HG03175 (cell line): ENCODE data around the gene AP5M1.
"Not testable (repeated sequence)": the region's sequence is repeated elsewhere in the genome, so short reads cannot be mapped to it uniquely, and the experiment has no call there.

Source experiments
- ATAC-seq: cut with Tn5 transposase; IDR thresholded peaks from one replicate; pipeline ENCODE4 v1.9.1; 2021; ENCODE audit warnings: mild to moderate bottlenecking, moderate library complexity; ENCODE audit not compliant: unreplicated experiment

AP5M1 gene

DNA sequence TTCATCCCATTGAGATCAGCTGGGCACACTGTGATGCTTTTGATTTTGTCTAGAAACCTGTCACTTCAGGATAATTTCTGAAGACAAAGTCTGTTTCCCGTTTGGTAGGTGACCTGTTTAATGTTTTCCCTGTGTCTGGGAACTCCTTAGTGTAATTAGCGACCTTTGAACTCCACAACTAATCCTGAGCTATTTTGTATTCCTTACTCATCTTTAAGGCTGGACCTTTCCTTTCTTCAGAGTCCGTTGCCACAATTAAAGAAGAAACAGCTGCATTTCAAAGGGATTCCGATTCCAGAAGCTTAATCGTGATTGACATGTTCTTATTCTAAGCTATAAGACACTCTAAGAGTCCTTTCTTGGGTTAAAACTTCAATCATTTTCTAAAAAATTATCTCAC lies 22.0 kb downstream of the AP5M1 start:
- no peak for ATAC-seq

DNA sequence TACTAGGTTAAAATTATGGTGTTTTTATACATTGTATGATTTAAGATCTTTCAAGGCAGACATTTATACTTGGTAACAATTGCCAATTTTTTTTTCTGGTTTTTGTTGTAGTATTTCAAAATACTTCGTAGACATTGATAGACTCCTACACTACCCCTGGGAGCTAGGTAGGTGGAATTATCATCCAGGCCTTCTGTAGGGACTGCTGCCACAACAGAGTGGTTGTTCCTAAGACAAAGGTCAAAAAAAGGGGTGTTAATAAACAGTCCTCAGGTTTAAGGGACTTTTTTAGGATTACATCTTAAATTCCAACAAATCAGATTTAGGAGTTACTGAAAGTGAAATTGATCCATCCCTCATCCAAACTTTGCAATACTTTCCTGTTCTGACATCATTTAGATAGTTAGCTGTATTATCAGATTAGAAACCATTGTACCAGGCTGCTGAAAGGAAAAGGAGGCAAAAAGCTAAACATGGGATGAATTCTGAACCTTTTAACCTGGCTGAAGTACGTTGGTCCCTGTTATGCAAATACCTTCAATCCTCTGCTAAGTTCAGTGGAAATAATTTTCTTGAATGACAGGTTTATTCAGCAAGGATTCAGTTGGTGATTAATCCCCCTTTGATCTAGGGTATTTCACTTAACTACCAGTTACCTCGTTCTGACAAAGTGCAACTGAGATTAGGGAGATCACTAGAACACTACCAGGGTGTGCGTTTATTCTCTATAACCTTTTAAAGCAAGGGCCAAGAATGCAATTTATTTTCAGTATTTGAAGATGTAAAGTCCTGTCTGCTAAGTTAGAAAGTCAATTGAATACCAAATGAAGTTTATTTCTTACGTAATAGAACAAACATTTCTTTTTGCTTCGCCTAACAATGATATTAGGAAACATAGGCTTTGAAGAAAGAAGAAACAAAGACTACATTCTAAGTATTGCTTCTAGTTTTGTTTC lies 23.2 kb downstream of the AP5M1 start:
- no peak for ATAC-seq

DNA sequence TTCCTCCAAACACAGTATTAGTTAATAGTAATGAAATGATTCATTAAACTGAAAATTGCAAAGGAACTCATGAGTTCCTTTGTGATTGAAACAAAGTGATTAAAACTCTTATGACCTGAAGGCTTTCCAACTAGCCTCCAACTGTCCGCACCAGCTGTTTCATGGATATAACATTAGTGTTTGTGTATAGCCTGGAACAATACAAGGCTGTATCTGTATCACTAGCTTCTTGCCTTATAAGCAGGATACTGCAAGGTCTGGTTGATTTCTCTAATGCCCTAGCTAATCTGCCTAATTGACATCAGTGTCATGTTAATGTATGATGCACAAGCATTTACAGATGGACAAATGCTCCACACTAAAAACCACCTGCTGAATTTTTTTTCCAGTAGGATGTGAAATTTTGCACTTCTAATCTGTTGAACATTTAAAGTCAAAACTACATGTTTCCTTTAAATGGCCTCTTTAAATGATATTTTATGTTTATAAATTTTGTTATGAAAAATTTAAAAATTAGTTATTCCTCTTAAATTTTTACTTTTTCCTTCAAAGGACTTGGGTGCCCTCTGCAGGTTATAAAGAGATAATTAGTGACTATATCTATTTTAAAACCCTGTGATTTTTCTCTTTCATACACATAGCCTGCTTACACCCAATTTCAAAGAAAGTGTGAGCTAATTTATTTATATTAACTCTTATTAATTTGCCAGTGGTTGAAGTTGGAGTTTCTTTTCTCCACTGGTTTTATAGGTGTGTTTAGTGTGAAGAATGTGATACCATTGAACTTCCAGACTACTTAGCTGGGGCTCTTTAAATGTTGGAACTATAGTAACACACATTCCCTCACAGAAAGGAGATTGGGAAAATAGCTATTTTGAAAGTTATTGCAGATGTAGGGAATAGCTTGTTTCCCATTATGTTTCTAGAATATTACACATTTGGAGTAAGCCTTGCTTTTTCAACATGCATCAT lies 25.4 kb downstream of the AP5M1 start:
- no peak for ATAC-seq

DNA sequence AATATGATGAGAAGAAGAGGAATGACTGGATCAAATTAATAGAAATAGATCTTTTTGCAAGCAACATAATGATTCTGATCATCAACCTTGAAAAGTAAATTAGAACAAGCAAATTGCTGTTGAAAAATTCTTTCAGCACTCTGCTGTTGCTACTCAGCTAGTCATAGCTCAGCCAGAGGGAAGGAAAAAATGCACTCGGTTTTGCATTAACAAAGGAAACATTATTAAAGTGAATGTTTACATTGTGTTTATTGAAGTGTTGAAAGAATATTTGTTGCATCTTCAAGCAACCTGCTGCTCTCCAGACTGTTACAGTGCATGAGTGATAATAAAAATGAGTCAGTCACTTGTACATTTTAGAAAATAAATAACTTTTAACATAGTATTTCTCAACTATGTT lies 26.5 kb downstream of the AP5M1 start:
- no peak for ATAC-seq

DNA sequence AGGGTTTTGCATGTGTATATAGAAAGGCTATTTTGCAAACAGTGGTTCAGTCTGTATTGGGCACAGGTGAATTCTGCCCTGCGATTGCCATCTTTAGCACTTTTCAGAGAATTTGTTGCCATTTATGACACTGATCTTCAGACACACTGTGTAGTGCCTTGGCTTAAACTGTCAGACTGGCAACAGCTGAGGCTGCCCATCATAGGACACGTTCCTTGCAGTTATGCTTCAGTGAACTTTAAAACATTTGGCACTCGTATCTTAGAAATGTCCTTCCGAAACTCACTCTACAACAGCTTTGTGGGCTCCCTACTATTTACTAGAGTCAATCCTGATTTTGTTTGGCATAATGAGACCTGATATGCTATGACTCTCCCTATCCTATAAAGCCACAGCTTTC lies 29.1 kb downstream of the AP5M1 start:
- ATAC-seq, result no peak

DNA sequence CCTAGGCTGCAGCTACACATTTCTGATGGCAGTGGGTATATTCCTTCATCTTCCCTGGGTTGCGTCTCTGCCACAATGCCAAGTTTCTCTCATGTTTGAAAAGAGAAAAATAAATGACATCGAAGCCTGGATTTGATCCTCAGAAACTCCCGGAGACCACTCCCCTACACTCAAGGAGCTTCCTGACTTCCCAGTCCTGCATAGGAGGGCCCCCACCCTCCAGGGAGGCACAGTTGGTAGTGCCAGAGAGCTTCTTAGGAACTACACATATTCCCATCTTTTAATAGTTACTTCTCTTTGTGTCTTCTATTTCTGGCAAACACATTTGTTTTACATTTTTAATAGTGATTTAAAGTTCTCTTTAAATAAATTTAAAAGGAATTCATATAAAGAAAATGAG lies 30.7 kb downstream of the AP5M1 start:
- ATAC-seq, result no peak

DNA sequence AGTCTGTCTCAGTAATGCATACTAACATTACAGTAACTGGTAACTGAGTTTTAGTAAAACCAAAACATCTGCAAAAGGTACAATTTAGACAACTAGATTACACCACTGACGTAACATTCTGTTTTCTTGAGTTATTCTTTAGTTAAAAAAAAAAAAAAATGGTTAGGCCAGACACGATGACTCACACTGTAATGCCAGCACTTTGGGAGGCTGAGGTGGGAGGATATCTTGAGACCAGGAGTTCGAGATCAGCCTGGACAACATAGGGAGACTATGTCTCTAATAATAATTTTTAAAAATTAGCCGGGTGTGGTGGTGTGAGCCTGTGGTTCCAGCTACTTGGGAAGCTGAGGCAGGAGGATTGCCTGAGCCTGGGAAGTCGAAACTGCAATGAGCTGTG lies 34.1 kb downstream of the AP5M1 start:
- ATAC-seq, result no peak

DNA sequence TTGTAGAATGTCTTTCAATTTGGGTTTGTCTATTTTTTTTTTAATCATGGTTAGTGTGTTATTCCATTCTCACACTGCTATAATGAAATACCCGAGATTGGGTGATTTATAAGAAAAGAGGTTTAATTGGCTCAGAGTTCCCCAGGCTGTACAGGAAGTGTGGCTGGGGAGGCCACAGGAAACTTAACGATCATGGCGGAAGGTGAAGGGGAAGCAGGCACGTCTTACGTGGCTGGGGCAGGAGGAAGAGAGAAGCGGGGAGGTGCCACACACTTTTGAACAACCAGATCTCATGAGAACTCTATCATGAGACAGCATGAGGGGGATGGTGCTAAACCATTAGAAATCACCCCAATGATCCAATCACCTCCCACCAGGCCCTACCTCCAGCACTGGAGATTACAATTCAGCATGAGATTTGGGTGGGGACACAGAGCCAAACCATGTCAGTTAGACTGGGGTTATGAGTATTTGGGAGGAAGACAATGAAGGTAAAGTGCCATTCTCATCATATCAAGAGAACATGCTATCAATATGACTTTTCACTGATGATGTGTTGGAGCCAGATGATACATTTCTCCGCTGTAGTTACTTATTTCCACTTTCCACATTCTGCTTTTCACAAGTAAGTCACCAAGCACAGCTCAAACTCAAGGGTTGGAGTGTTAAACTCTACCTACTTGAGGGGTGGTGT lies 45.8 kb downstream of the AP5M1 start:
- ATAC-seq, result no peak

DNA sequence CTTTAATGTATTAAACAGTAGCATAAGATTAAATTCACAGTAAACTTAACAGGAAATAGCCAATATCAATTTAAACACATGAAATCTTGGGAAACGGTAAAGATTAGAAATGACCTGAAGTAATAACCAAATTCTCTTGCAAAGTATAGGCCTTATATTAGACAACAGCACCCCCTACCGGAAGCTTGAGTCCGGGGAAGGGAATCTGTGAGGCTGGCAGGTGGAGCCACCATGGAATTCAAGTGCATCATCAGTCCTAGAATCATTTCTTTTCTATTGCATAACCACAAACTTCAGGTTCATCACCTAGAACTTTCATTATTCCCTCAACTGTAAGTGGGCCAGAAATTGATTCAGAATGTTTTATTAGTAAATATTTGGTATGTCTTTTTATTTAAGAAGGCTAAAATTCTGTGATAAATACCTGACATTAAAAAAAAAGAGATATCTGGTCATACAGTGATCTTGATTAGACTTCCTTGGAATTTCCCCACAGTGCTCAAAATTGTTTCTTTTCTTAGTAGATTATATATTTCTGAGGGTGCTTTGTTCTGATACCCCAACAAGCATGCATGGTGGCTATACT lies 48.6 kb downstream of the AP5M1 start:
- peak; percentile 76 for ATAC-seq

DNA sequence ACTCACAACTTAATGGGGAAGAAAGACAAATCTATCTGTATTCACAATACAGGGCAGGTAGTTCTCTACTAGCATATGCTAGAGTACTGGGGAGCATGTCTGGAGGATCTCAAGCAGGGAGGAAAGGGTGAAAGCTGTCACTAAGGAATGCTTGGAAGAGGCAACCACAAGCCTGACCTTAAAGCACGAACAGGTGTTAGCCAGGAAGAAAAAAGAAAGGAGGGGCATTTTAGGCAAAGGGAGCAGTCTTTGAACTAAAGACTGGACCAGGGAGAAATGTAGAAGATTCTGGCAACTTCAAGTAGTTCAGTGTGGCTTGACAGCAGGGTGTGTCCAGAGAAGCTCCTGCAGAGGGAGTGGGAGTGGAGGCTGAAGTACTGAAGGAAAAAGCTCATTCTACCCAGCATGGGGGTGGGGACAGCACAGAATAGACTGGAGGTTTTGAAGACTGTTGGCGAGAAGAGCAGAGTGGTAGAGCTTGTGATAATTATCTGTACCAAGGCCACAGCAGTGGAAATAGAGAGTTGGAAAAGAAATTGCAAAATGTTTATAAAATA lies 50.9 kb downstream of the AP5M1 start:
- no peak for ATAC-seq

DNA sequence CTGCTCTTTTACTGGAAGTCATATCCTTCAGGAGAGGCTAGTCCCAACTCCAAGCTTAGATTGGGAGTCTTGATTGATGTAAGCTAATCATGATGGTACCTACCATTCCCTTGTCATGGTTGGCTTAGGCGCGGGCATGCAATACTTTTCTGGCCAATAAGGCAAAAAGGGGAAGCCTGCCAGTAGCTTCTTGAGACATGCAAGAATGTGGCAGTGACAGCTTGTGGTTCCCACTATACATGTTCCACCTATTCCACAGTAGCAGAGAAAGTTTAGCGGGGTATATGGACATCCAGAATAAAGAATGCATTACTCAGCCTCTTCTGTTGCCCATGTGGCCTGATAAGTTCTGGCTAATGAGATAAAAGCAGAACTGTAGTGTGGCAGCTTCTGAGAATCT lies 55.0 kb downstream of the AP5M1 start:
- ATAC-seq, result no peak

DNA sequence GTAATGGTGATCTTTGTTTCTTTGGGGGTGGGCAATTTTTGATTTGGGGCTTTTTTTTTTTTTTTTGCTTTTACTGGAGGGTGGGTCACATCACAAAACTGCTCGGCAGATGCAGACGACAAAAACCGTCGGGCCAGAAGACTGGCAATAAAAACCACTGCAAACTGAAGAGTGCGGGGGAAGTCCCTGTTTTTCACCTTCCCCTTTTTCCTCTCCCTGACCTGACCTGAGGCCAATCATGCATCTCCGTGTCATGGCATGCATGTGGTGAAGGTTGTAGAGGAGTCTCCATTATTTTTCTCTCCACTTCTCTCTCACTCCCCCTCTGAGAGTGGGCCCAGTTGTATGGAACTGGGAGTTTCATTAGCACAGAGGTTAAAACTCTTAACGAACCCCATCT lies 57.5 kb downstream of the AP5M1 start:
- ATAC-seq, result peak; percentile 77

DNA sequence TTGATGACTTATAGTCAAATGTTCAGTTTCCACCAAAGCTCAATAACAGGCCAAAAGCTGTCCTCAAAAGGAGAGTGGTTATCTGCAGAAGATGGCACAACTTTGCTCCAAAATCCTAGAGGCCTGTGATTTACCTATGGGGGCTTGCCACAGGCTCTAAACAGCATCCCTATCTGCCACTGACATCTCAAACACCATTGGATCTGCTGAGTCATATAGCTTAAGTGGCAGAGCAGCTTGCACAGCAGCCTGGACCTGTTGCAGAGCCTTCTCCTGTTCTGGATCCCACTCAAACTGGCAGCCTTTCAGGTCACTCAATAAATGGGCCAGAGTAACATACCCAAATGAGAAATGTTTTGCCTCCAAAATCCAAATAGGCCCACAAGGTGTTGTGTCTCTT lies 61.1 kb downstream of the AP5M1 start:
- ATAC-seq, result no peak

DNA sequence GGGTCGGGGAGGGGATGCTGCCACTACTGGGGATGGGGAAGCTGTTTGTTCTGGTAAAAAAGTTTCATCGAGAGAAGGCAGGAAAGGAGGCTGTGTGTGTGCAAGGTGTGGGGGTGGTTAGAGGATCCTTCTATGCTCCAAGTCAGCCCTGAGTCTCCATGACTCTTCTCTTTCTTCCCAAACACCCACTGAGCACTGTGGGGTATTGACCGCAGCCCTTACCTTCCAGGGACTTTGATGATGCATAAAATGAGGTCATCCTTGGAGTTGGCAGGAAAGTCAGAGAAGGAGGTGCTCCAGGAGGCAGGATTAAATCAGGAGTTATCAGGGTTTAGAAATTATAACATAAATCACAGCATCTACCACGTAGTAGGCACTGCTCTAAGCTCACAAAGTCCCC lies 63.7 kb downstream of the AP5M1 start:
- not testable (repeated sequence) for ATAC-seq

DNA sequence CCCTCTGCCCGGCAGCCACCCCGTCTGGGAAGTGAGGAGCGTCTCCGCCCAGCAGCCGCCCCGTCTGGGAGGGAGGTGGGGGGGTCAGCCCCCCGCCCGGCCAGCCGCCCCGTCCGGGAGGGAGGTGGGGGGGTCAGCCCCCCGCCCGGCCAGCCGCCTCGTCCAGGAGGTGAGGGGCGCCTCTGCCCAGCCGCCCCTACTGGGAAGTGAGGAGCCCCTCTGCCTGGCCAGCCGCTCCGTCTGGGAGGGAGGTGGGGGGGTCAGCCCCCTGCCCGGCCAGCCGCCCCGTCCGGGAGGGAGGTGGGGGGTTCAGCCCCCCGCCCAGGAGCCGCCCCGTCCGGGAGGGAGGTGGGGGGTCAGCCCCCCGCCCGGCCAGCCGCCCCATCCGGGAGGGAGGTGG lies 65.0 kb downstream of the AP5M1 start:
- not testable (repeated sequence) for ATAC-seq

DNA sequence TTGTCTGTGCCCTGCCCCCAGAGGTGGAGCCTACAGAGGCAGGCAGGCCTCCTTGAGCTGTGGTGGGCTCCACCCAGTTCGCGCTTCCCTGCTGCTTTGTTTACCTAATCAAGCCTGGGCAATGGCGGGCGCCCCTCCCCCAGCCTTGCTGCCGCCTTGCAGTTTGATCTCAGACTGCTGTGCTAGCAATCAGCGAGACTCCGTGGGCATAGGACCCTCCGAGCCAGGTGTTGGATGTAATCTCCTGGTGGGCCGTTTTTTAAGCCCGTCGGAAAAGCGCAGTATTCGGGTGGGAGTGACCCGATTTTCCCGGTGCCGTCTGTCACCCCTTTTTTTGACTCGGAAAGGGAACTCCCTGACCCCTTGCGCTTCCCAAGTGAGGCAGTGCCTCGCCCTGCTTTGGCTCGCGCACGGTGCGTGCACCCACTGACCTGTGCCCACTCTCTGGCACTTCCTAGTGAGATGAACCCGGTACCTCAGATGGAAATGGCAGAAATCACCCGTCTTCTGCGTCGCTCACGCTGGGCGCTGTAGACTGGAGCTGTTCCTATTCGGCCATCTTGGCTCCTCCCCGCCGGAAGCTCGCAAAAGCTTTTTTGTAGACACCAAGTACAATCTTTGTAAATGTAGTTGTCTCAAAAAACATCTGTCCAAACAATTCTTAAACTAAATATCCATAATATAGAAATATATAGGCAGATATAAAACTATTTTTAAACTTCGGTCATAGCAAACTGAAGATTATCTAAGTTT lies 75.0 kb downstream of the AP5M1 start:
- not testable (repeated sequence) for ATAC-seq

DNA sequence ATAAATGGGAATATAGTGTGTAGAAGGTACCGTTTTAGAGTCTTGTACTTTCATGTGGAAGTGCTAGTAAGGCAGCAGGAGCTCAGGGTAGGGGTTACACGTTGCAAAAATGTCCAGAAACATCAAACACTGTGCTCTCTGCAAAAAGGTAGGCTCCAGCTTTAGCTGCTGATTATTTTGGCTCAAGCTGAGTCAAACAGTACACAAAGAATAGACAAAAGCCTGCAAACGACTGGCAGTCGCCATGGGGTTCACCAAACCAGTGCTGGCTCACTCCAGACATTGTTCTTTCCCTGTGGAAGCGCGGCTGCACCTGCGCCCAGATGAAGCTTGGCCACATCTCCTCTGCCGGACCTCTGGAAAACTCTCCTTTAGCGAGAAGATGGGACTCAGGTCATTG lies 76.3 kb downstream of the AP5M1 start:
- ATAC-seq, result no peak

DNA sequence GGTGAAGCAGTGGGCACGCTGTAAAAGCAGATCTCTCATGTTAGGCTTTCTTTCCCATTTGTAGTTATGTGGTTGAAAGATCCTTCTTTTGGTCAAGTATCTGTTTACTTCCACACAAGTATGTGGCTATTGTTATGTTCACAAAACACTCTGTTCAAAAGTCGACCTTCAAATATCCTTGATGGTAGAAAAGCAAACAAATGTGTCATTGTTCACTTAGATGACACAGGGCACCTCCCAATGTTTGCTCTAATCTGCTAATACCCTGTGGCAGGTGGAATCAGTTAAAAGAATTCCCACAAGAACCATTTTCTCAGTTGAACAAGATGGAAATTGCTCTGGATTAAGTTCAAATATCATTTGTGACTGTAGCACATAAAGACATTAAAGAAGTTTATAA lies 78.0 kb downstream of the AP5M1 start:
- no peak for ATAC-seq
